HG03060 (cell line): Measurements from ENCODE around the gene FOXN3.
A peak's percentile ranks its signal among the peaks of the same experiment; 100 is the strongest.

ENCODE experiments used
- ATAC-seq: cut with Tn5 transposase; IDR thresholded peaks from one replicate; pipeline ENCODE4 v1.9.1; 2021; ENCODE audit warnings: low read depth, moderate number of reproducible peaks; ENCODE audit not compliant: unreplicated experiment

Gene FOXN3

DNA sequence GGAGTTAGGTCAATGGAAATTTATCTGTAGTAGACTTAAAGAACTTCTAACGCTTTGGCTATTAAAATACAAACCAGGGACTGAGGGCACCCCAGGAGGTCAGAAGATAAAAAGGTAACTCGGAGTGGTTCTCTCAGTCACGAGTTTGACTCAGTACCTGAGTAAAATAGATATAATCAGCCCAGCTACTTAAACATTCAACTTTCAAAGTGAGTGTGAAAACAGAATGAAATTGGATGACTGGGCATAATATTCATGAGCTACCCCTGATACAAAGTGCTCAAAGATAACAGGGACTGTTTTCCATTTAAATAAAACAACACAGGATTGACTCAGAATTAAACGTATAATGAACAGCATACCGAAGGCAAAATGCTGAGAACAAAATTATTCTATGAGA, 75.0 kb downstream of the FOXN3 start:
- peak; percentile 42 for ATAC-seq

DNA sequence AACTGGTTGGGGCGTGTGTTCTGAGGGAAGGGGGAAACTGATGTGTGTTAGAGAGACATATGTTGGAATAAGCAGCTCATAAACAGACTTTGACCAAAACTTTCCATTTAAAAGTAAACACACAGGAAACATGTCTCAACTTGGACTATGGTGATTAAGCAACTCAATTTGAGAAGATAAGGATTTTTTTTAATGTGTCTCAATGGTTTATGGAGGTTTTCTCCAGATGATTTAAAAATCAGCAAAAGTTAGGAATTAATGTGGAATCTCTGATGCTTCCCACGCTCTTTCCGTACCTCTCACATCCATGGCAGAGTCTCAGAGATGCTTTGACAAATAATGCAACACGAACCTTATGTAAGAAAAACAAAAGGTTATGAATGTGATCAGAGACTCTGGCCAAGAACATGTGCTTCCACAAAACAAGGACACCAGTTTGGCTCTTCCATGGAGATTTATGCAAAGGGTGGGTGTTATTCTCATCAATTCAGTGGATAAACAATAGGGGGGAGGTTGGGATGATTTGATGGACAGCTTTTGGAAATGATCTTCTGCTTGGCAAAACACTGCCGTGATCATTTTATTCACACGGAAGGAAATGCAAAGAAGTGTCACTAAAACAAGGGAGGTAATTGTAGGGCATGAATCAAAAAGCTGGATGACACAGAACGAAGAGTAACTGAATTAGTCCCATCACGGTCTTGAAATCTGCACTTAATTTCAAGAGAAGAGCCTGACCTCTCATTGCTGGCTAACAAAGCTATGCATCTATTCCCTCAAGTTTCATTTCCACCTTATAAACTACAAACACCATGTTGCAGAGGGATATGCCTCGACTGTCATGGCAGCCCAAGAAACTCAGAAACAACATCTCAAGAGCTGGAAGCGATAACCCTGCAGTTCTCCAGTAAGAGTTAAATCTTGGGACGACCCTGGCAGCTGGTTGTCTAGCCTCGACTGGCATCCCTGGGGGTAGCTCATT, 76.5 kb downstream of the FOXN3 start:
- ATAC-seq: no peak

DNA sequence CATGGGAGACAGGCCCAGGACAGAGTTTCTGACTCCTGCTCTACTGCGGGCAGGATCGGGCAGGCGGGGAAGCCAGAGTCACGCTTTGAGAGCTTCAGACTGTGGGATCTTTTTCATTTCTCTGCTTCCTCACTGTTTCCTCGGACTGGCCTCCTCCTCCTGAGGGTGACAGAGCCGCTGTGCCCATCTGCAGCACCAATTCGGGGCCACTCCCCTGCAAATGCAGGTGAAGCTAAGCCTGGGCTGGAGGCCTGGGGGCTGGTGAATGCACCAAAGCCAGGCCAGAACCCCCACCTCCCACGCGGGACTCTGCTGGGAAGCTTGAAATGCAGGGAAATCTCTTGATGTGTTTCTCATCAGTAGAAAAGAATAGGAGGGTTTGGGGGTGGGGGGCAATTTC, 77.5 kb downstream of the FOXN3 start:
- no peak for ATAC-seq

DNA sequence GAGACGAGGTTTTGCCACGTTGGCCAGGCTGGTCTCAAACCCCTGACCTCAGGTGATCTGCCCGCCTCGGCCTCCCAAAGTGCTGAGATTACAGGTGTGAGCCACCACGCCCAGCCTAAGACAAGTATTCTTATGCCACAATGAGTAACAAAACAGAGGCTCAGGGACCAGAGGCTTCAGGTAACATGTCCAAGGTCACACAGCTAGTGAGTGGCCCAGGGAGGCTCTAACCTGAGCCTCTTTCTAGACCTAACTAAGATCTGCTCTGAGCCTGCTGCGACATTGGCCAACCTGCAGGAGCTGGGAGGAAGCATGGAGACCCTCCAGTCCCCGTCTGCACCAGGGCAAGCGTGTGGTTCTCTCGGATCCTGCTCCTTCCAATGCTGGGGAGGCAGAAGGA, 77.9 kb downstream of the FOXN3 start:
- ATAC-seq: no peak

DNA sequence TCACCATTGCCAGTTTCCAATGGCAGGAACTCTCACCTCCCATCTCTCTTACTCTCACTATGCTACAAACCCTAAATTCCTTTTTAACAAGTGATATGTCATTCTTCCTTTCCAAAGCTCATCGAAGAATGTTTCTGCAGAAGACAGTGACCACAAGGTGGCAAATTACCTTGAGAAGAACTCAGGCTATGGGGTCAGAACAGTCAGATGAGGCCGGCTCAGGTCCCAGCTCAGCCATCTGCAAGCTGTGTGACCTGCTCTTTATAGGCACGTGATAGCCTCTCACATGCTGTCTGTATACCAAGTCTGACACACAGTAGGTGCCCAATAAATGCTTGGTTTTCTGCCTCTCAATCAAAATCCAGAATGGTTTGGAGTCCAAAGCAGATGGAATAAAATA, 80.7 kb downstream of the FOXN3 start:
- no peak for ATAC-seq

DNA sequence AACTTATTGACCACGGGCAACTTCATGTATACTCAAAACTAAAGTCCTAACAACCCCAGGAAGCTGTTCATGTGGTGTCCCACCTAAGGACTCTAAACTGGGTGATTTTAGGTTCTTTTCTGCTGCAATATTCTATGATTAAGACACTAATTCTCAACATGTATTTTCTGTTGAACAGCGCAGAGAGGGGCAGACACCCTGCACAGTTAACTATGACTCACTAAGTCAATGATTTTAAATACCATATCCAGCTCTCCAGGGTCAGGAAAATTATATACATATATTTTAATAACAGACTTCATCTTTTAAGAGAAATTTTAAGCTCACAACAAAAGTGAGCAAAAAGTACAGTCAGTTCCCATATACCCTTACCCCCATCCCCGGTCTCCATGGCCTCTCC, 85.0 kb downstream of the FOXN3 start:
- ATAC-seq: no peak

DNA sequence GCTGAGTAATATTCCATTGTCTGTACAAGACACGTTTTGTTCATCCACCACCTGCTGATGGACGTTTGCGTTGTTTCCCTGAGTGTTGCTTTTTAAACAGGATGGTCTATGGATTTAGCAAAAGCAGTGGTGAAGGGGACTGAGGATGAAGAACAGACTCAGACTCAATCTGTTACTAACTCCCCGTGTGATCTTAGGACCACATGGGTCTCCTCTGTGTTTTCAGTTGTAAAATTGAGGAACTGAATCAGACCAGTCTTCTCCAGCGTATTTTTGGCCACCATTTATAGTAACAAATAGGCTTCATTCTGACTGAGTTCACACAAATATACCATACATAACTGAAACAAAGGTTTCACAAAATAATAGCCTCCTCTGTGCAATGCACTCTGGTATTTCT, 85.6 kb downstream of the FOXN3 start:
- ATAC-seq: peak; percentile 71

DNA sequence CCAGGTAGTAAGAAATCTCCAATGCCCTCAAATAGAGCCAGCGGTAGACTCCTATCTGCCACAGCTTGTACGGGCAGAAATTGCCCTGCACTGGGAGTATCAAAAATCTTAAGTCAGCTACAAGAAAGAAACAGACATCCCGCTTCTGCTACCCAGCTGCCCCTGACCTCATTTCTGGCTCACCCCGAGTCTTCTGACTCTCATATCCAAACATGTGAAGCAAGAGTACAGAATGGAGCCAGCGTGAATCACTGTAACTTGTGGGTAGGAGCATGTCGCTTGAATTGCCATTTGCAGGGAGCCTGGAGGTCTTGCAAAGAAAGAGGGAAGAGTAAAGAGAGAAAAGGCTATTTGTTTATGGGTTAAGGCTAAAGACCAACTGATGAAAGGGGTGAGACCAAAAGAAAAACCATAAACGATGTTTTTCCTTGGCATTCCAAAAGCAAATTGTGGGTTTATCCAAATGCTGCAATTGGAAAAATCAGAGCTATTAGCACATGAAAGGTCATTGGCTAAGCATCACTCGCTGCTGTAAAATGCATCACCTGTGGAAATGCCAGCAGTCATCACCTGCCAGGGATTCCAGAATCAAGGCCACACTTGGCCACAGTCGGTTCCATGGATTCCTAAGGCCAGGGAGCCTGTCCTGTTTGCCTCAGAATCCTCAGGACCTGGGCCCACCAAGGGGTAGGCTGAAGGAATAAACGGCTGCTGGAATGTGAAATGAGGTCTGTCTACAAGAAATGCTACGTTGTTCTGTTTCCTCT, 86.6 kb downstream of the FOXN3 start:
- ATAC-seq: no peak

DNA sequence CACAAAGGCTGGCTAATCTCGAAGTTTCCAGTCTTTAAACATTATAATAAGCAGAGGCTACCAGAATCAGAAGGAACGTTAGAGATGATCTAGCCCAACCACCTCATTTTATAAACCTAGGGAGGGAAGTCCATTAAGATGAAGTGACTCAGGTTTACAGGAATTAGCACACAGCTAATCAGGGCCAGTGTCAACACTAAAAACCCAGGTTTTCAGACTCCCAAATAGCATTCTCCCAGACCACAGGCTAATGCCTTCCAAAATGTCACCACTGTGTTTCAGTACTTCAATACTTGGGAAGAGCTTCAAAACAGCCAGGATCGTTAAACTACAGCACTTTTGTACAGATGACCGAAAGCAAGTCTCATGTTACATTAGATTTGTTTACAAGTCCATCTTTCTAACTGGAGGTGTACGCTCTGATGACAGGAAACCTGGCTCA, 89.2 kb downstream of the FOXN3 start:
- ATAC-seq: no peak

DNA sequence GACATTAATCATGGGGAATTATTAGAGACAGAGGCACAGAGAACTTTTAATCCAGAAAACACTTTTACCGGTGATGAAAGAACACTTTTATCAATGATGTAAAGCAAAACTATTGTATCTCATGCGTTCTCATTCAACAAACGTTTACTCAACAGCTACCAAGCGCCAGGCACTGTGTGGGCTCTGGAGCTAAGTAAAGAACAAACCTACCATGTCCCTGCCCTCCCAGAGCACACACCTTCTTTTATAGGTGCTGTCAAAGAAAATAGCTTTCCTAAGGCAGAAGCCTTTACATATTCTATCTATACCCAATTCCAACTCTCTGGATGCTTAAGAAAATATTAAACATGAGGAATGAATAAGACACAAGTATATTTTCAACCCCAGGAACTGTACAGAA, 91.1 kb downstream of the FOXN3 start:
- no peak for ATAC-seq

DNA sequence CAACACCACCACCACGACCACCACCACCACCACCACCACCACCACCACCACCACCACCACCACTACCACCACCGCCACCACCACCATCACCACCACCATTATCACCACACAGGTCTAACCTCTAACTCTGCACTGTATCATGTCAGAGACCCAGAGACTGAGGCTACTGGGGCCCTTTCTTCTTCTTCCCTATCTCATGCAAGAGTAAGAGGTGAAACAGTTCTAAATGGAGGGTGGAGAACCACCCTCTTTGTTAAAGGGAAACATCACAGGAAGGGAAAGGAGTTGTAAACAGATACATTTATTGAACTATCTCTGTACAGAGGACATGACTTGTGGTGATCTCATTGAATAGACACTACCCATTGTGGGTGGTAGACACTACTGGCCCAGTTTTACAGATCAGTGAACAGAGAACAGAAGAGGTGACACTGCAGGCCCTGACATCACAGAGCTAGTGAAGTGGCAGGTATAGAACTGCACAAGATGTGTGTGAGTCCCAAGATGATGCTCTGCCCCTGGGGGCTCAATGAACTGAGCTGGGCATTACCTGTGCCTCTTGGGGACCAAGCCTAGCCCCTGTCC, 91.6 kb downstream of the FOXN3 start:
- ATAC-seq: no peak

DNA sequence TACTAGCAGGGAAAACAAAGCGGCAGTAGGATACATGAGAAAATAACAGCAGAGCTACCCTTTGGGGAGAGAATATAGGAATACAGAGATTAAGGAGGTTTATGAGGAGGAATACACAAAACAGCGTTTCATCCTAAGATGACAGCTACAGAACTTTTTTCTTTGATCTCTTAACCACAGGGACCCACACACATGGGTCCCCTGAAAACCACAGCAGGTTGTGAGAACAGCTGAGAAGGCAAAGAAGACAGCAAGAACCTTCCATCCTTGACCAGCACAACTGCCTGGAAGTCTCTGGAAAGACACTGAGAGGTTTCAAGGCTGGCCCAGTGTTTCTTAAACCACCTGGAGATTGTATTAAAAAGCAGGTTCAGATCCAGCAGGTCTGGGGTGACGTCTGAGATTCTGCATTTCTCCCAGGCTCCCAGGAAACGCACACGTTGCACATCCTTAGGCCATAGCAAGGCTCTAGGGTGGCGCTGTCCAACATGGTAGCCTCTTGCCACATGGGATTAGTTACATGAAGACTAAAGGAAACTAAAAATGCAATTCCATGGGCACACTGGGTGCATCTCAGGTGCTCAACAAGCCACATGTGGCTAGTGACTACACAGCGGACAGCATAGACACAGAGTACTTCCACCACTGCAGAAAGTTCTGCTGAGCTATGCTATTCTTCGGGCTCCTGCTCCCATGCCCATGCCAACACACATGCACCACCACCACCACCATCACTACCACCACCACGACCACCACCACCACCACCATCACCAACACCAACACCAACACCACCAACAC, 92.3 kb downstream of the FOXN3 start:
- ATAC-seq: no peak

DNA sequence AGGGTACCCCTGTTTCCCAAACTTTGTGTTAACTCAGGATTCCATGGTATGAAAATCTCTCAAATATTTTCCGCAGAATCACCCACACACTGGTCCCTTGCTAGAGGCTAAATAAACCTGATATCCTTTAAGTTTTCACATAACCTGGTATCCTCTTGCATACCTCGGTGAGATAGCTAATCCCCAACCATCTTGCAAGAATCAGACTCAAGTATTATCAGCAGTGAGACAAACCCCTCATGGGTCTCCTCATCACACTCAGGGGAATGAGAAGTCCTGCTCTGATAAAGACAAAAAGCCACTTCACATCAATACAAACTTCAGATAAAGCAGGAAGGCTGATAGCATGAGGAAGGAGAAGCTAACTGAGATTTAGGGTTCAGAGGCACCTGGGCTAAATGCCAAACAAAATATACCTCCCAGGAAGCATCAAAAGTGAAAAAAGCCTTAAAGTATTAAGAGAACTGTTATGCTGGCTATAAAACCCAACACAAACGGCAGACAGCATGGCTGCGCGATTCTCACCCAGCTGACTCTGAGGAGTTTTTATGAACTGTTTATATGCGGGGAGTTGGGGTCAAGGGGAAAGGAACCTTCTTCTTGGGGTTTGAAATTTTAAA, 96.5 kb downstream of the FOXN3 start:
- no peak for ATAC-seq

DNA sequence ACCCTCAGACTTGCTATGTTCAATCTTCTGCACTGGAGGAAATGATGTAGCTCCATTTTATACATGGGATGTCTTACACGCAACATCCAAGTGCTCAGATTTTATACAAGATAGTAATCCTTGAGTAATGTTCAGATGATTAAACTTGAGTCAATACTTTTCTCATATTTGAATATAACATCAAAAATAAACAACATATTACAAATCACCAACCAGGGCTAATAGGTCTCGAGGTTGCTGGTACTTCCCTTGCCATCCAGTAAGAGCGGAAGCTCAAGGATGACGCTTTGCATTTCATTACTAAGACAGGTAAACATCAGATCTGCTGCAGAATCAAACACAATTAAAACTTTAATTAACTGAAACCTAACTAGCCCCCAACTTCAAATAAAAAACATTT, 97.3 kb downstream of the FOXN3 start:
- ATAC-seq: no peak

DNA sequence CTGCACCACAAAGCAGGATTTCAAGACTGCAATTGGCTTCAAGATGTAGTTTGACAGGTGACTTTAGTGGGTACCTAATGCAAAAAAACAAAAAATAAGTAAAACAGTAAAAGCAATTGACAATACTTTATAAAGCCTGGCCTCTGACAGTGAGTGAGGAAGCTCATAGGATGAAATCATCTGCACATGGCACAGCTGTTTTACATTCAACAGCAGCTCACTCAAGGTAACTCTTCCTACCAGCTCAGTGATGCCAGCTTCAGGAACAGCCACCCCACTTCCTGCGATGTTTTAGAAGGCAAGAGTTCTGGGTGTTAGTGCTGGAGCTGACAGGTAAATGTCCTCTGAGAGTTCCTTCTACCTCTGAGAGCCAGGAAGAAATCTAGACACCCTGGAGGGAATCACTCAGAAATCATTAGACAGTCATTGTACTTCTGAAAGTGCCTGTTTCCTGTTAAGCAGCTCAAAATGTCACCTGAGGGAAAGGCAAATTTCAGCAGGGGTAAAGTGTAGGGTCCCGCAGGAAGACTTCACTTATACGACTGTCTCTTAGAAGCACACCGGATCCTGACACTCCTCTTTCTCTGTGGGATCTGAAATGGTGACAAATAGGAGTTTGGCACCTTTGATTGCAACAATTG, 99.9 kb downstream of the FOXN3 start:
- ATAC-seq: no peak

DNA sequence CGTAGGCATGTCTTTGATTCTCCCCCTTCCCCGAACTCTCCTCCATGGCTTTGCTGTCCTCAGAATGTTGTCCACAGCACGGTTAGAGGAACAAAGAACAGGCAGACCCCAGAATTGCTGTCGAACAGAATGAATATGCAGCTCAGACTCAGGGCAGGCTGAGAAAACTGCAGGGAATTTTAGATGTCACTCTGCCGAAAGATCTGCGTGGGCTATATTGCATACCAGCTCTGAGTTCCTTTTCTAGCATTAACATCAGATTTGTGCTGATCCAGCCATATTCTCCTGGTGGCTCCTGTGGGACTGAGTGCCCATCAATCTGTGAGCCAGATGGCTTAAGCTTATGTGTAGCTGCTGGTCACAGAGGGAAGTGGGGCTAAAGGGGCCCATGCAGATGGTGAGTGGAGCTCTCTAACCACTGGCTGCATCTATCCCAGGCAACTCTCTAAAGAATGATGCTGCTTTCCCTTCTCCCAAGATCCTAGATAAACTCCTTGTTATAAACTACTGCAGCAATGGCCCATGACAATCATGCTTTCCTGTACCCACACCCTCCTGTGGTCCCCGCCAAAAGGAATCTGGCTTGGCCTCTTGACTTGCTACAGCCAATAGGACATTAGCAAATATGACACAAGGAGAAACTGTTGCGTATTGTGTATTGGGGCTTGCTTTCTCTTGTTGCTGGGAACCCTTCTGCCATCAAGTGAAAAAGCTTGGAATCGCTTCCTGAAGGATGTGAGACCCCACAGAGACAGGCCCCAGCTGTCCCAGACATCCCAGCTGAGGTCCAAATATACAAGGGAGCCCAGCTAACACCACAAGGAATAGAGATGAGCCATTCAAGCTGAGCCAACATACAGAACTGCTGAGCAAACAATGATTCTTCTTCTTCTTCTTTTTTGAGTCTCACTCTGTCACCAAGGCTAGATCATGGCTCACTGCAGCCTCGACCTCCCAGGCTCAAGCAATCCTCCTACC, 101.3 kb downstream of the FOXN3 start:
- no peak for ATAC-seq

DNA sequence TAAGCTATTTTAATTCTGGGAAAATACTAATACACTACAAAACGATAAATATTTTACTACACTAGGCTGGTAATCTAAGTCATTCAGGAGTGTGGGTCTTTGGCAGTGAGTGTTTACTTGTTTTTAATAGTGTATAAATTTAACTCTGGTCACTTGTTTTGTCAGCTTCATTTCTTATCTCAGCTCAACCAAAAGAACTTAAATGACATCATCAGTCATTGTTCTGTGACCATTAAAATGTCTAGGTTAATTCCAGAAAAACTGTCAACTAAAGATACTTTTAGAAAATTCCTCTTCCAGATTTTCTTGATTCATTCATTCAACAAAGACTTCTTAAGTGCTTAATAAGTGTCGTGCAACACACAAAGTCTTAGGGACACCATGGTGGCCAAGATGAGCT, 102.8 kb downstream of the FOXN3 start:
- ATAC-seq: no peak

DNA sequence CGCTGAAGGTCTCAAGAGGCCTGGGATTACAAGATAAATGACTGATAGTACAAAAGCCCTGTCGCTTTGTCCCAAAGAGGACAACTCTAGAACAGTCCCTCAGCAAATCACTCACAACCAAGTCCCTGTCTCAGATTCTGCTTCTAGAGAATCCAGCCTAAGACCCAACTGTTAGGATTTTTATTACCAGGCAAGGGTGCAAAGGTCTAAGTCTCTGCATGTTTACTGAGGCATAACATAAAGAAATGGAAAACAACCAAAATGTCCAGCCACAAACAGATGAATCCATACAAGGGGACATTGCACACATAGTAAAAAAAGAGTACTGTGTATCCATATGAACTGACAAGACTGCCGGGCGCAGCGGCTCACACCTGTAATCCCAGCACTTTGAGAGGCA, 104.1 kb downstream of the FOXN3 start:
- ATAC-seq: no peak
